NT2/D1 (cell line): ENCODE results near the gene MBTPS1.

Source experiments
- DNase-seq: peaks from one replicate; pipeline ENCODE4 v3.0.0-alpha.2; 2011; ENCODE audit warnings: low read depth, low spot score
- H3K27me3 ChIP-seq: 2 replicates; pipeline ENCODE4 v1.6.0; 2011; ENCODE audit warnings: mild to moderate bottlenecking; ENCODE audit not compliant: insufficient read length, insufficient read depth
- H3K36me3 ChIP-seq: 2 replicates; pipeline ENCODE4 v1.6.1; 2011; ENCODE audit warnings: mild to moderate bottlenecking, low read length, mixed read lengths; ENCODE audit not compliant: insufficient read depth, insufficient read length
- H3K4me1 ChIP-seq: 2 replicates; pipeline ENCODE4 v1.5.1; 2011; ENCODE audit not compliant: insufficient read depth, insufficient read length
- H3K4me3 ChIP-seq: 2 replicates; pipeline ENCODE4 v1.5.1; 2011; ENCODE audit warnings: low read depth; ENCODE audit not compliant: insufficient read length
- H3K9ac ChIP-seq: 2 replicates; pipeline ENCODE4 v1.6.0; 2011; ENCODE audit warnings: low read depth; ENCODE audit not compliant: insufficient read length
- H3K9me3 ChIP-seq: 2 replicates; pipeline ENCODE4 v1.5.1; 2011; ENCODE audit warnings: mild to moderate bottlenecking, low read length; ENCODE audit not compliant: insufficient read depth
- SUZ12 ChIP-seq: IDR thresholded peaks from 2 replicates; pipeline ENCODE4 v1.6.1; 2011; ENCODE audit not compliant: insufficient read length, insufficient read depth; ENCODE audit errors: extremely low read depth
- YY1 ChIP-seq: IDR thresholded peaks from 2 replicates; pipeline ENCODE4 v1.6.1; 2011; ENCODE audit not compliant: insufficient read length, insufficient read depth
- ZNF274 ChIP-seq: IDR thresholded peaks from 2 replicates; pipeline ENCODE4 v1.6.1; 2011; ENCODE audit warnings: mild to moderate bottlenecking, low read depth, low read length

Gene MBTPS1

GRCh38 chr16:84136331-84137125 lies 19.8 kb upstream of the MBTPS1 start:
- H3K4me1 ChIP-seq, result peaks cover 16% of the 10 kb centered on the region
- no peaks in the 10 kb centered on the region for H3K27me3 ChIP-seq
- no peak overlapping the region for H3K9ac ChIP-seq
- no peak for TF ChIP-seq YY1
- TF ChIP-seq ZNF274, result no peak
- TF ChIP-seq SUZ12, result no peak
- H3K9me3 ChIP-seq, result no peaks in the 10 kb centered on the region
- H3K36me3 ChIP-seq, result no peaks in the 10 kb centered on the region
- DNase-seq, result no peak
- H3K4me3 ChIP-seq, result no peak overlapping the region

- H3K4me1 ChIP-seq, result peaks cover 16% of the 10 kb centered on the region
- H3K36me3 ChIP-seq, result peaks cover 24% of the 10 kb centered on the region
- no peak overlapping the region for H3K4me3 ChIP-seq
- no peak for DNase-seq
- H3K9me3 ChIP-seq, result no peaks in the 10 kb centered on the region
- TF ChIP-seq ZNF274 (no peak), YY1 (no peak), SUZ12 (no peak)
- no peaks in the 10 kb centered on the region for H3K27me3 ChIP-seq
- peak overlapping the region; percentile 13 for H3K9ac ChIP-seq
These were observed 16.0 kb upstream of the MBTPS1 start for GRCh38 chr16:84132527-84133285.

- TF ChIP-seq YY1, result no peak
- TF ChIP-seq ZNF274, result no peak
- no peak for TF ChIP-seq SUZ12
- H3K4me1 ChIP-seq, result peaks cover 4% of the 10 kb centered on the region
- no peaks in the 10 kb centered on the region for H3K9me3 ChIP-seq
- no peaks in the 10 kb centered on the region for H3K27me3 ChIP-seq
- no peak overlapping the region for H3K4me3 ChIP-seq
- peaks cover 28% of the 10 kb centered on the region for H3K36me3 ChIP-seq
- no peak overlapping the region for H3K9ac ChIP-seq
- no peak for DNase-seq
These were observed 14.4 kb upstream of the MBTPS1 start for GRCh38 chr16:84131117-84131516.

GRCh38 chr16:84124257-84125073 lies 7.7 kb upstream of the MBTPS1 start:
- H3K36me3 ChIP-seq, result peaks cover 43% of the 10 kb centered on the region
- TF ChIP-seq SUZ12, result no peak
- TF ChIP-seq ZNF274, result no peak
- no peak for TF ChIP-seq YY1

GRCh38 chr16:84121007-84121406 lies 4.3 kb upstream of the MBTPS1 start:
- H3K4me1 ChIP-seq, result no peaks in the 10 kb centered on the region
- no peak for DNase-seq
- H3K36me3 ChIP-seq, result peaks cover 23% of the 10 kb centered on the region
- H3K27me3 ChIP-seq, result peaks cover 9% of the 10 kb centered on the region
- H3K4me3 ChIP-seq, result no peak overlapping the region
- no peaks in the 10 kb centered on the region for H3K9me3 ChIP-seq
- TF ChIP-seq ZNF274, result no peak
- TF ChIP-seq YY1, result no peak
- TF ChIP-seq SUZ12, result no peak
- H3K9ac ChIP-seq, result no peak overlapping the region

More at GRCh38 chr16:84124257-84125073, 7.7 kb upstream of the MBTPS1 start:
- no peaks in the 10 kb centered on the region for H3K27me3 ChIP-seq
- no peaks in the 10 kb centered on the region for H3K9me3 ChIP-seq
- no peak overlapping the region for H3K4me3 ChIP-seq
- no peak overlapping the region for H3K9ac ChIP-seq
- no peak for DNase-seq
- H3K4me1 ChIP-seq, result no peaks in the 10 kb centered on the region

- Histone ChIP-seq H3K27me3 (peaks cover 9% of the 10 kb centered on the region), H3K9ac (no peak overlapping the region), H3K36me3 (peaks cover 22% of the 10 kb centered on the region), H3K4me3 (no peak overlapping the region), H3K4me1 (no peaks in the 10 kb centered on the region), H3K9me3 (no peaks in the 10 kb centered on the region)
- TF ChIP-seq YY1 (no peak), ZNF274 (no peak), SUZ12 (no peak)
- no peak for DNase-seq
These were observed 3.3 kb upstream of the MBTPS1 start for GRCh38 chr16:84120023-84120422.
